Measurements from ENCODE around the gene CRKL. TPM values are rescaled to one million over a fixed set of nuclear protein-coding genes. Genes with fewer than 3 reads are reported as not detected.

CRKL gene
- polyA plus RNA-seq, 4 donors, result 57.0 to 66.0 (median 61.4) TPM

DNA sequence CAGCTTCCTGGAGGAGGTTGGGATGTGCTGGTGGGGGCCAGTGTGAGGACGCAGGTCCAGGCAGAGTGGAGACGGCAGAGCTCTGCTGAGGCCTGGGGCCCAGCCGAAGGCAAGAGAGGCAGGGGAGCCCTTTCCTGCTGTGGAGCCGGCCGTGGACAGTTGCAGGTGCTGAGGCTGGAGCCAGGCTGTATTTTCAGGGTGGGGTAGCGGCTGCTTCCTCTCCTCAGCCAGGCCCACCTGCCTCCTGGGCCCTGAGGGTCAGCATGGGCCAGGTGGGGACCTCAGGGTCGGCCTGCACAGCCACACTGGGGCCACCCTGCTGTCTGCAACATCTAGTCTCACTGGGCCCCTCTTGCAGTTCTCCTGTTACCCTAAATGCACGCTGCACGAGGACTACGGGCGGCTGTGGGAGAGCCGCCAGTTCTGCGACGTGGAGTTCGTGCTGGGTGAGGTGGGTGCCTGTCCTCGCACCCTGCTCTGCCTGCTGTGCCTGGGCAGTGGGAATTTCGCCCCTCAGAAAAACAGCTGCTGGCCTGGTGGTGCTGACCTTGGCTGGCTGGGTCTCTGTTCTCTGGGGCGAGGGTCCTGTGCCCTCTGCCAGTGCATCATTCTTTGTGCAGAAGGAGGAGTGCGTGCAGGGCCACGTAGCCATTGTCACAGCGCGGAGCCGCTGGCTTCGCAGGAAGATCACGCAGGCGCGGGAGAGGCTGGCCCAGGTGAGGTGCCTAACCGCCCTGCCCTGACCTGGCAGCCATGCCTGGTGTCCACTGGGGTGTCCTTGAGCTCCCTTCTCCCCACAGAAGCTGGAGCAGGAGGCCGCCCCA is 76.3 kb downstream of the CRKL start:
- DNase-seq (ENCODE audit: low read depth in 4 of 4, low spot score in 2 of 4), result no peak

DNA sequence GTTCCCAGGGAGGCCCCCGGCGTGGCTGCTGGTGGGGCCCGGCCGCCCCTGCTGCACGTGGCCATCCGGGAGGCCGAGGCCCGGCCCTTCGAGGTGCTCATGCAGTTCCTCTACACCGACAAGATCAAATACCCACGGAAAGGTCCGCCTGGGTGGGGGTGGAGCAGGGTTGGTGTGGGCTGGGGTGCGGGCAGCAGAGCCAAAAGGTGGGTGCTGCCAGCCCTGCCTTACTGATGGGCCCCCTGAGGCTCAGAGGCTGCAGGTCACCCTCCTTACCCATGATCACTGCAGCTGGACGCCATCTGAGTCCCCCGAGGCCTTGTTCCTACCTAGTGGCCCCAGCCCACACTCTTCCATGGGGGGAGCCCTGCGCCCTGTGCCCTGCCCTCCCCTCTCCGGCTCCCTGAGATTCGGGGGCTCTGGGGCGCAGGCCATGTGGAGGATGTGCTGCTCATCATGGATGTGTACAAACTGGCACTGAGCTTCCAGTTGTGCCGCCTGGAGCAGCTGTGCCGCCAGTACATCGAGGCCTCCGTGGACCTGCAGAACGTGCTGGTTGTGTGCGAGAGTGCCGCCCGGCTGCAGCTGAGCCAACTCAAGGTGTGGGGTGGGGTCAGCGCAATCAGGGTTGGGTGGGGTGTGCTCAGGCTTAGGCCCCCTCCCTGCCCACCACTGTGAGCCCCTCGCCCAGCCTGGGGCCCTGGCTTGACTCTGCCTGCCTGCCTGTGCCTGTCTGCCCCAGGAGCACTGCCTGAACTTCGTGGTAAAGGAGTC is 77.1 kb downstream of the CRKL start:
- DNase-seq (ENCODE audit: low read depth in 4 of 4, low spot score in 2 of 4), result no peak

DNA sequence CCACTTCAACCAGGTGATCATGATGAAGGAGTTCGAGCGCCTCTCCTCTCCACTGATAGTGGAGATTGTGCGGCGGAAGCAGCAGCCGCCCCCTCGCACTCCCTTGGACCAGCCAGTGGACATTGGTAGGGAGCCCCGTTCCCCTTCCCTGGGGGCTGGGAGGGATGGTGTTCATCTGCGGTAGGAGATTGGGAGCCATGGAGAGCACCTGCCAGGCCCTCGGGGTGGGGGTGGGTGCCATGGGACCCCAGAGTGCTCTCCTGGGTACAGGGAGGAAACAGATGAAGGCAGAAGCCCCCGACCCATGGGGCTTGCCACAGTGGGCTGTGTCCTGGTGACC is 77.7 kb downstream of the CRKL start:
- no peak for DNase-seq (ENCODE audit: low read depth in 4 of 4, low spot score in 2 of 4)

DNA sequence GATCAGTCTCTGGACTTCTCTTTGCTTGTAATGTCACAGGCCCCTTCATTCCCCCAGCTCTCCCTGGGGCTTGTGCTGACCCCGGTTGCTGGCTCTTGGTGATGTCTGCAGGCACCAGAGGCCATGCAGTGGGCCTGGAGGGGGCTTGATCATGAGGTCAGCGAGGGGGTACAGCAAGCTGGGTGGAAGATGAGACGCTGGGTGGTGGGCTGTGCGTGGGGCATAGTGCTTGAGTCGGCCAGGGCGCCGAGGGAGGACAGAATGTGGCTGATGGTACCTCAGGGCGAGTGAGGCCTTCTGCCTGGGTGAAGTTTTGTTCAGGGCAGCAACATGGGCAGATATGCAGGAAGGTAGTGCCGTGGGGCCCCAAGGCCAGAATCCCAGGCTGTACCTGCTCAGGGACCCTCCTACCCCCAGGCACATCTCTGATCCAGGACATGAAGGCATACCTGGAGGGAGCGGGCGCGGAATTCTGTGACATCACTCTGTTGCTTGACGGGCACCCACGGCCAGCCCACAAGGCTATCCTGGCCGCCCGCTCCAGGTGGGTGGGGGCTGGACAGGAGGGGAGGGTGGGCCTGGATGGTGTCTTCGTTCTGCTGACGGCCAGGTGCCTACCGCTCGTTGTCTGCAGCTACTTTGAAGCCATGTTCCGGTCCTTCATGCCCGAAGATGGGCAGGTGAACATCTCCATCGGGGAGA is 78.3 kb downstream of the CRKL start:
- DNase-seq (ENCODE audit: low read depth in 4 of 4, low spot score in 2 of 4), result no peak

DNA sequence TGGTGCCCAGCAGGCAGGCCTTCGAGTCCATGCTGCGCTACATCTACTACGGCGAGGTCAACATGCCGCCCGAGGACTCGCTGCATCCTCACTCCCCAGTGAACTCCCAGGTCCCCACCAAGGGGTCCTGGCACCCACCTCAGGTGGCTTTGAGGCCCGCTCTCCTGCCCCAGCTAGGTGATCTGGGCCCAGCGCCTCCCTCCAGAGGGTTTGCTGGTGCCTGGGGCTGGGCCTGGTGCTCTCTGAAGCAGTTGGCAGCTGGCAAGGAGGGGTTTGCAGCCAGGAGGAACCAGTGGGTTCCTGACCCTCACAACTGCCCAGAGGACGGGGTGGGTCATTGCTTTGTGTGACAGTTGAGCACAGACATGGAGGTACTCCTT is 78.8 kb downstream of the CRKL start:
- DNase-seq (ENCODE audit: low read depth in 4 of 4, low spot score in 2 of 4), result no peak

DNA sequence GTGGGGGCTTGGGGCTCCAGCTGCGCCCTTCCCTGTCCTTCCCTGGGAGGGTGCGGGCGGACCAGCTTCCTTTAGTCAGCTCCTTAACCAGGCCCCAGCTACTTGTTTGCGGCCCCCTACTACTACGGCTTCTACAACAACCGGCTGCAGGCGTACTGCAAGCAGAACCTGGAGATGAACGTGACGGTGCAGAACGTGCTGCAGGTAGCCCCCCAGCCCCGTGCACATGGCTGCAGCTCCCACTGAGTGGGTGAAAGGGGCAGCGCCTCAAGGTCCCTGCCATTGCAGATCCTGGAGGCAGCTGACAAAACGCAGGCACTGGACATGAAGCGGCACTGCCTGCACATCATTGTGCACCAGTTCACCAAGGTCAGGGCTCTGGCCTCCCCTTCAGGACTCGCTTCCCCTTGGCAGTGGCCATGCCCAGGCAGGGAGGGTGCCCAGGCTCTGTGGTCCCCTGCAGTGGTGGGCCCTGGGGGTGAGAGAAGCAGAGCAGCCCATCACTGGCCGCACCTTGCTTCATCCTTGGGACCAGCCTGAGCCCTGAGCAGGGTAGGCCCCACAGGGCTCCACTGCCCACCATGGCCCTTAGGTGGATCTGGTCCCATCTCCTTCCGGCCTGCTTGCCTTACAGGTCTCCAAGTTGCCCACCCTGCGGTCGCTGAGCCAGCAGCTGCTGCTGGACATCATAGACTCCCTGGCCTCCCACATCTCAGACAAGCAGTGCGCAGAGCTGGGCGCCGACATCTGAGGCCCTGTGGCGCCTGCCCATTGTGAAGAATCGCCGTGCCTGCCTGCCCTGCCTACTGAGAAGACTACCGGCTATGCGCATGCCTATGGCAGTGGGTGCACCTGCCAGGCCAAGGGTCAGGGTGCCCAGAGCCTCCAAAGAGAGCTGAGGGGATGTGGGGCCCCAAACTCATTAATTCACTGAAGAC is 79.7 kb downstream of the CRKL start:
- no peak for DNase-seq (ENCODE audit: low read depth in 4 of 4, low spot score in 2 of 4)

DNA sequence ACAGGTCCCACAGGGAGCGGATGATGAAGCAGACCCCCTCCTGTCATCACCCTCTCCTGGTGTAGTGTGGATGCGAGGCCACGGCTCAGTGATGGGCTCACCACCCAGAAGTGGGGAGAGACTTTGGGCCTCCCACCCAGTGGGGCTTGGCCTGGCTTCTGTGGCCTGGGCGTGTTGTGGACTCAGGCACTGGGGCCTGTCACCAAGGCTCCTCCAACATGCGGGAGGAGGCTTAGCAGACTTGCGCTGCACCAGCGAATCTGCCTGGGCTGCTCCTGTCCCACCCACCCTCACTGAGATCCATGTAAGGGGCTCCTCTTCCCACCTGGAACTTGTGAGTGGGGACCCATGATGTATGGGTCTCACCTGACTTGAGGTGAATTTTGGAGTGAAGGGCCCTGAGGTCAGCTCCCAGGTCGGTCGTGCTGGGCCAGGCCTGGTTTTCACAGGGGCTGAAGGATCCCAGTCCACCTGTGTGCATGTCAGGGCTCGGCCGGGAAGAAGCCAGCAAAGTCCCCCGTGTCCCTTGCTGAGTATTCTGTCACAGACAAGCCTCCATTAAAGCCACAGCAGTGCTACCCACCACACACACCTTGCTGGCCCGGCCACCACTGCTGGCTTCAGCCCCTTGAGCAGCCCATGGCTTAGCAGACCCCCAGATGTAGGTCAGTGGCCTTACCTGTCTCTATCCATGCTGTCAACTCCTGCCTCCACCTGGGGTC is 80.5 kb downstream of the CRKL start:
- DNase-seq (ENCODE audit: low read depth in 4 of 4, low spot score in 2 of 4), result no peak

DNA sequence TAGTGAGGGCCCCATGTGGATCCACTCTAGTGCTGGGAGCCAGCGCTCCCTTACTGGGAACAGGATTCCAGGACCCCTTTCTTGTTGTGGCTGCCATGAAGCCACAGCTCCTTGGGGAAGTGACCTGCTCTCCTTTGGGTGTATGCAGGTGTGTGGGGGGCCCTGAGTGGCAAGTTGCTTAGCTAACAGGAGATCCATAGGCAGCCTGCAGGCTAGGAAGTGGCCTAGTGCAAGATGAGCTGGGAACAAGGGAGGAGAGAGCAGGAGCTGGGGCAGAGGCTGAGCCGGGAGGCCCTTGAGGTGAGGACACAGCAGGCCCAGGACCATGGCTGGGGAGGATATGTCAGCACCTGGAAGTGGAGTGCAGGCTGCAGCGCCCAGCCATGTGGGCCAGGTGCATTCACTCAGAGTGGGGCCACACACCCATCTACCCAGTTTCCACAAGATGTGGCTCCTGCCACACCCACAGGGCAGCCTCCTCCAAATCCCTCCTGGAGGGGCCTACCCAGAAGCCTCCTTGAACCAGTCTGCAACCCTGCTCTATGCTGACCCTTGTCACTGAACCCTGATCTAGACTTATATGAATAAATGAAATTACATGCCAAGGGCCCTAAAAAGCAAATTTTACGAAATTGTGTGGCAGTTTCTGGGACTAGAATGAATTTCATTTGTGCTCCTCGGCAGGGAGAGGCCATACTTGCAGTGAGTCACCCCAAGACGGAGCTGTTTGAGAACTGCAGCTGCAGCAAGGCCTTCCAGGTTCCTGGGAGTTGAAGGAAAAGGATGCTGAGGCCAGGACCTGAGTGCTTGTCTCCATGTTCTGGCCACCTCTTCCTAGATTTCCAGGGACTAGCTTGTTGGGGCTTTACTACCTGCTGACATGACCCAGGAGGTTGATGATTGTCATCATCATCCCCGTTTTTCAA is 81.5 kb downstream of the CRKL start:
- no peak for DNase-seq (ENCODE audit: low read depth in 4 of 4, low spot score in 2 of 4)

DNA sequence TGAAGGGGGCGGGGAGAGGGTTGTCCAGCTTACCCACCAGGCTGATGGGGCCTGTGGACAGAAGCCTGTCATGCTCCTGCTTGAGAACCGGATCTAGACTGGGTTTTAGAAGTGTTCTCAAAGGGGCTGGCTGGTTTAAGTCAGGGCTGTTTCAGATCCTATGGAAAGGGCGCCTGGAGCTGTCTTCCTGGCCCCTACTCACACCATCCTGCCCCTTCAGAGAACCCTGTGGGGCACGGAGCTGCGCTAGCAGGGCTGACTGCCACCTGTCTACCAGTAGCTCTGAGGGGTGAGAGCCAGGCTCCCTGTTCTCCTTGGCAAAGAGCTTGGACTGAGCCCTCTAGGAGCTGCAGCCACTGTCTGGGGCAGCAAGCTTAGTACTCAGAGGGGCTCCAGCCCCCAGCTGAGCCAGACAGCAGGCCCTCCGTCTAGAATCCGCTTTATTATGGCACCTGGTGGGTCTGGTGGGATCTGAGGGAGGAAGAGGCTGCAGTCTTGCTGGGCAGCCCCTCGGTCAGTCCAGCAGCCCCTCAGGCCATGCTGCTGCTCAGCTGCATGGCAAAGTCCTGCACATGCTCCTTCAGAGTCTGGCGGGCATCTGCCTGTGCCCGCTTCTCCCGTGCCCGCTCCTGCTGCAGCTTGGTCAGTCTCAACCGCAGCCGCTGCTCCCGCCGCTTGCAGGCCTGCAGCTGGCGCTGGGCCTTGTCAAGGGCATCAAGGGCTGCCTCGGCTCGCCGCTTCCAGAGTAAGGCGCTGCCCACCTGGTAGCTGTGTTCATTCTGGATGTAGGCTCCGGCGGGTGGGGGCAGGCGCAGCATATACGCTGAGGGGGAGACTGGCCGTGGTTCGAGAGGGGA is 82.4 kb downstream of the CRKL start:
- no peak for DNase-seq (ENCODE audit: low read depth in 4 of 4, low spot score in 2 of 4)

DNA sequence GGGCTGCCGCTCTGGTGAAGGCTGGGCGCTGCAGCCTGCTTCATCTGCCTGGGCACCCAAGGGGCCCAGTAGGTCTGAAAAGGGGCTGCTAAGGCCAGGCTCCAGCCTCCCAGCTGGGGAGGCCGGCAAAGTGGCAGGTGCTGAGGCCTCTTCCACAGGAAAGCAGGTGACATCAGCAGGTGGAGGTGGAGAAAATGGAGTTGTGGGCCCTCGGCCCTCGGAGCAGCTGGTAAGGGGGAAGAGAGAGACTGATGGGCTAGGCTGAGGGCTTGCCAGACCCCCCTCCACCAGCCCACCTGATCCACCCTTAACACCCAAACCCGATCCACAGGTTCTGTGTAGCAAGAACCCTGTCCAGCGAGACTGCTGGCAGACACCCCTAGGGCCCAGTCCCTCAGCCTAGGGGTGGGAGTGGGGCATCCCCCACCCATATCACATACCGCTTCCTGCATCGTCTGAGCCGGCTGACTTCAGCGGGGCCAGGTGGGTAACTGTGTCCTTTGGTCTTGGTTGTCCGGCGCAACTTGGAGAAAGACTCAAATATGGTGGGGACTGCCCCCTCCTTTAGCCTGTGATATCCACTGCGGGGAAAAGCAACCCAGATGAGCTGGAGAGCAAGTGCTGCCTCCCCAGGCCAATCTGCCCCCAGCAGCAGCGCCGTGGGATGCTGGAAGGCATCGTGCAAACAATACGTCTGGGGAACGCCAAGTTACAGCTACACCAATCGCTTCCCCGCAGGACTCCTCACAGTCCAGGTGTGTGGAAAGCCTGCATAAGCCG is 83.2 kb downstream of the CRKL start:
- no peak for DNase-seq (ENCODE audit: low read depth in 4 of 4, low spot score in 2 of 4)

DNA sequence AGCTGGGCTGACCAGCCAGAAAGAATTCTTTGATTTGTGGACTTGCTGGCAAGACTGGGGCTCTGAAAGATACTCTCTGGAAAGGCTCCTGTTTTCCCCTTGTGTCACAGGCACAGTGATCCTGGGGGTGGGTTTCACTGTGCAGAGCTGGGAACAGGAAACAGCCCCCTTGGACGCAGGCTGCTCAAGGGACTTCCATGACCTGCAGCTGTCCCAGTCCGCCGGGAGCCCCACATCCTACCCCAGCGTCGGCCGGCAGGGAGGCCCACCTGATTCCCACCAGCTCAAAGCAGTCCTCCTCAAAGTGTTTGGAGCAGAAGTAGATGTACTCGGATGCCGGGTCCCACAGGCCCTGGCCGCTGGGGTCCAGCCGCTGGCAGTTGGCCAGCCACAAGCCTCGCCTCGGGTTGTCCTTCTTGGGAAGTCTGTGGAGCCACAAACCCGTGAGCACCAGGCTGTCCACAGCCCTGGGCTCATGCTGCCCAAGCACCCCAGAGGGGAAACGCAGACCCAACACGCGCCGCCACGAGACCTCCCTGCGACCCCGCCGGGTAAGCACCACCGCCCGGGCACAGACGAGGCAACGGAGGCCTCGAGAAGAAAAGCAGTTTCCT is 83.9 kb downstream of the CRKL start:
- DNase-seq (ENCODE audit: low read depth in 4 of 4, low spot score in 2 of 4), result no peak

DNA sequence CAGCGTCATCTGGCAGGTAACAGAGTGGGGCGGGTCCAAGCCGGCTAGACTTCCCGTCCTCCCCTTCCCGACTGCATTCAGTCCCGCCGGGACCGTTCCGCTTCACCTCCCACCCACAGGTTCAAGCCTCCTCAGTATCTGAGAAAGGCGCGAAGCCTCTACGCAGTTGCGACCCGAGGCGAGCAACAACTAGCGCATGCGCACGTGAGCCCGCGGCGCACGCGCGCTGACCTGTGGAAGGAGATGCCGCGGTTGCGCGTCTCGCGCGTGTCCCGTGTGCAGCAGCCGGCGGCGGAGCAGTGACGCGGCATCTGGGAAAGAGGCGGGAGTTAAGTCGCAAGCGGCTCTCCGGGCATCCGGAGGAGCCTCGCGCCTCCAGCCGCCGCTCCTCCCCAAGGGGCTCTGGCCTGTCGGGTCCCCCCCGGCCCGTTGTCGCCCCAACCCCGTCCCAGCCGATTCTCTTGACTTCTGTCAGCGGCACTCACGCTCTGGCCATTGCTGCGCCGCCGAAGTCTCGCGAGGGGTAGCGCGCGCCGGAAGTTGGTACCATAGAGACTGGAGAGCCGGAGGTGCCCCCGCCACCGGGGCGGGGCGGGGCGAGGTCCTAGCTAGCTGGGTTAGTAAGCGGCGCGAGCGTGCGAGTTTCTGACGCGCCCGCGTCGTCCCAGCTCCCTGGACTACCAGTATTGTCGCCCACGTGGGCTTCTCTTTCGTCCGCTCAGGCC is 84.6 kb downstream of the CRKL start, which contains the start of gene THAP7:
THAP7 (minus strand) TSS at position 518 of the 725 bp plus-strand sequence; CDS start at position 311, 207 bp downstream.
- DNase-seq (ENCODE audit: low read depth in 4 of 4, low spot score in 2 of 4), result peak; percentile 92 to 93 (median 93)
